DND-41 (cell line): ENCODE measurements around the gene ATOX1.

Source experiments
- EZH2 ChIP-seq: IDR thresholded peaks from 3 replicates; pipeline ENCODE4 v1.6.1; 2012; ENCODE audit warnings: borderline replicate concordance, low read depth, mild to moderate bottlenecking, moderate library complexity, low read length, inconsistent platforms; ENCODE audit not compliant: severe bottlenecking
- TF ChIP-seq, protein P1 (sequence below): IDR thresholded peaks from 2 replicates; pipeline ENCODE4 v1.5.1; 2012; ENCODE audit warnings: borderline replicate concordance, low read length, moderate library complexity, mild to moderate bottlenecking; ENCODE audit not compliant: poor library complexity, severe bottlenecking; ENCODE audit errors: extremely low read depth

DNA sequence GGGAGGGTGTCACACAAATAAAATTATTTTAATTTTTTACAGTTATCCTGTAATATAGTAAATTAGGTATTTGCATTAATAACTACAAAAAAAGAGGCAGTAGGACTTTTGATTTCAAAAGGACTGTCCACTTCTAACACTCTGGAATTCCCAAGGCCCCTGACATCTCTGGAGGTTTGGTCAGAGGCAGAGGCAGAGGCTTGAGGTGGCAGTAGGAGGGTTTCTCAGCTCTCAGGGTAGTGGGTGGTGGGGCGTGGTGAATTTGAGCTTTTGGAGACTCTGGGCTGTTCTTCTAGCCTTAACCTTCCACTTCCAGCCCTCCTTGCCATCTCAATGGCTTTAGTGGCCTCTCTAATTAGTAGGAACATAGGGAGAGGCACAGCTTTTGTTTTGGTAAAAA lies 22.8 kb downstream of the ATOX1 start:
- TF ChIP-seq, protein P1, sequence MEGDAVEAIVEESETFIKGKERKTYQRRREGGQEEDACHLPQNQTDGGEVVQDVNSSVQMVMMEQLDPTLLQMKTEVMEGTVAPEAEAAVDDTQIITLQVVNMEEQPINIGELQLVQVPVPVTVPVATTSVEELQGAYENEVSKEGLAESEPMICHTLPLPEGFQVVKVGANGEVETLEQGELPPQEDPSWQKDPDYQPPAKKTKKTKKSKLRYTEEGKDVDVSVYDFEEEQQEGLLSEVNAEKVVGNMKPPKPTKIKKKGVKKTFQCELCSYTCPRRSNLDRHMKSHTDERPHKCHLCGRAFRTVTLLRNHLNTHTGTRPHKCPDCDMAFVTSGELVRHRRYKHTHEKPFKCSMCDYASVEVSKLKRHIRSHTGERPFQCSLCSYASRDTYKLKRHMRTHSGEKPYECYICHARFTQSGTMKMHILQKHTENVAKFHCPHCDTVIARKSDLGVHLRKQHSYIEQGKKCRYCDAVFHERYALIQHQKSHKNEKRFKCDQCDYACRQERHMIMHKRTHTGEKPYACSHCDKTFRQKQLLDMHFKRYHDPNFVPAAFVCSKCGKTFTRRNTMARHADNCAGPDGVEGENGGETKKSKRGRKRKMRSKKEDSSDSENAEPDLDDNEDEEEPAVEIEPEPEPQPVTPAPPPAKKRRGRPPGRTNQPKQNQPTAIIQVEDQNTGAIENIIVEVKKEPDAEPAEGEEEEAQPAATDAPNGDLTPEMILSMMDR, result no peak
- TF ChIP-seq EZH2, result no peak
